GM21717 (cell line): ENCODE results near the gene SEPTIN10.

ENCODE experiments used
- ATAC-seq: cut with Tn5 transposase; IDR thresholded peaks from one replicate; pipeline ENCODE4 v1.9.1; 2021; ENCODE audit warnings: mild to moderate bottlenecking, moderate library complexity; ENCODE audit not compliant: unreplicated experiment

Gene SEPTIN10

DNA sequence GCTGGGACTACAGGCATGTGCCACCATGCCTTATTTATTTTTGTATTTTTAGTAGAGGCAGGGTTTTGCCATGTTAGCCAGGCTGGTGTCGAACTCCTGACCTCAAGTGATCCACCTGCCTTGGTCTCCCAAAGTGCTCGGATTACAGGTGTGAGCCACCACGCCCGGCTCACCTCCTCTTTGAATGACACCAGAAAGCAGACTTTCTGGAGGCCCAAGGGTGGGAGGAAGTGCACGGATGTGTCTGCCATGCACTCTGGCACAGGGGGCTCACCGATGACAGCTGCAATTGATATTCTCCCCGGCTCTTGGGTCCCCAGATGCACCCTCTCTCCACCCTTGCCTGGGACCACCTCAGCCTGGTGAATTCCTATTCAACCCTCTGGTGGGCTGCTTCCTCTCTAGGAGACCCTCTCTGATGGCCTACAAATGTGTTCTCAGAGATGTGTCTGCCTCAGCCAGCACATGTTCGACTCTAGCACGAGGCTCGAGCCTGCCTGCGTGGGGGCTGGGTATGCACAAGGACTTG is 87.3 kb downstream of the SEPTIN10 start:
- no peak for ATAC-seq

DNA sequence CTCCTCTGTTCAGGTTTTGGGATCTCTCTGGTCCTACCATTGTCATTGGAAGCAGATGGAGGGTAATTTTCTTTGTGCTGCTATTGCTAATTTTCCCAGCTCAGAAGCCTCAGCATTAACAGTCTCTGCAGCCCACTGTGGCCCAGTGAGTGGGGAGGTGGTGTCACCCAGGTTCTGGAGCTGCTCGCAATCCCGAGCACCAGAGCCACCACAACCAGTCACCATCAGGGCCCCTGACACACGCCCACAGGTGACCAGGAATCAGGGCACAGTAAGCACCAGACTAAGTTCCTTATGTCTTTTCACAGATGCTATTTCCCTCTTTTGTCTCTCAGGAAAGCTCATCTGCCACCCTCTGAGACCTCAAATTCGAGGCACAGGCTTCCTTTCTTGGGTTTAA is 87.9 kb downstream of the SEPTIN10 start:
- no peak for ATAC-seq

DNA sequence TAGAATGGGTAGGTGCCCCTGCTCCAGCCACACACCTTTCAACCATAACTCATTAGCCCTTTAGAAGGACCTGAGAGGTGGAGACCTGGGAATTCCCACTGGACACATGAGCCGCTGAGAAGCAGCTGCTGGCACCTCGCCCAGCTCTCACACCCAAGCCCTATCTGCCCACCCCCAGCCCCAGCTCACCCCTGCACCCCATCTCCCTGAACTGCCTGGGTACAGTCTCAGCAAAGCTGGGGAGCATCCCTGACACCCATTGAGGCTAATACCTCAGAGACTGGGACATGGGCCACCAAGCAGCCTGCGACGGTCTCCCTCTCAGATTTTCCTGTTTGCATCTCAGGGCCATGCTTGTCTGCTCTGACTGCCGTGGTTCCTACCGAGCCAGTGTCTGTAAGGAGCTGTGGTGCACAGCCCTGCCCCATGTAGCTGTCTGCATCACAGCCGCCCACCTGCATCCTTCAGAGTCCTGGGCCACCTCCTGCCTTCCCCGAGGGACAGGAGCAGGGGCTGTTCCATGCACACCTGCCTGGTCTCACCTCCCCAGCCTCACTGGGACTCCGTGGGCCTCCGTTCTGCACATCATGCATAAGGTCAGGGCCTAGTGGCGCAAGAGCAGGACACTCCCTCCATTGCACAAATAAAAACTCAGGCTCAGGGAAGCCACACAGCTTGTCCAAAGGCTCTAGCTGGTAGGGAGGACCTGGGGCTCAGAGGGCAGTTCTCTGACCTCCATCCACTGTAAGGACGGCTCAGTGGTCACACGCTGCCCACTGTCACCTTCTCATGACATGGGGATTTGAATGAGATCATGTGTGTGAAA is 90.0 kb downstream of the SEPTIN10 start:
- ATAC-seq = no peak

DNA sequence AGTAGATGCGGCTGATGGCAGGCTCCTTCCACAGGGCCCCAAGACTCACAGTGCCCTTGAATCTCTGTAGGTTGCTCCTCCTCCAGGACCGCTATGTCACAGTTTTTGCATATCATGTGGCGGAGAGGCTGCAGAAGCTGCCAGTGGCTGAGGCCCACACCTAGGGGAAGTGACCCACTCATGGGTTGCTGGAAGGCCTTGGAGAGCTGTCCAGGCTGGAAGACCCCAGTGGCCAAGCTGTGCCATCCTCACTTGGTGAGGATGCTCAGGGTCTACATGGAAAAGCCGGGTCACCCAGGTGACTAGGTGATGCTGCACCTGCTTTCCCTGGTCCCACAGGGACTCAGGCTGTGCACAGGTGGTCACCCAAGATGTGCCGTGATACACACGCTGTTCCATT is 90.6 kb downstream of the SEPTIN10 start:
- no peak for ATAC-seq

DNA sequence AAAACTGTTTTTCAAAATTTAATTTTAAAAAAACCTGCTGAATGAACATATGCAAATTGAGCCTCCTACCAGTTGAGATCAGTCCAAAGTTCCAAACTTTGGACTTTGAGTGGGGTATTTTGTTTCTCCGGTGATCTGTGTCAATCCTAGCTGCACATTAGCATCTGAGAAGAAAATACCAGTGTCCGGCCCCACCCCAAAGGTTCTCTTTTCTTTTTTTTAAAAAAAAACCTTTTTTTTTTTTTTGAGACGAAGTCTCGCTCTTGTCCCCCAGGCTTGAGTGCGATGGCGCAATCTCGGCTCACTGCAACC is 91.7 kb downstream of the SEPTIN10 start:
- no peak for ATAC-seq

DNA sequence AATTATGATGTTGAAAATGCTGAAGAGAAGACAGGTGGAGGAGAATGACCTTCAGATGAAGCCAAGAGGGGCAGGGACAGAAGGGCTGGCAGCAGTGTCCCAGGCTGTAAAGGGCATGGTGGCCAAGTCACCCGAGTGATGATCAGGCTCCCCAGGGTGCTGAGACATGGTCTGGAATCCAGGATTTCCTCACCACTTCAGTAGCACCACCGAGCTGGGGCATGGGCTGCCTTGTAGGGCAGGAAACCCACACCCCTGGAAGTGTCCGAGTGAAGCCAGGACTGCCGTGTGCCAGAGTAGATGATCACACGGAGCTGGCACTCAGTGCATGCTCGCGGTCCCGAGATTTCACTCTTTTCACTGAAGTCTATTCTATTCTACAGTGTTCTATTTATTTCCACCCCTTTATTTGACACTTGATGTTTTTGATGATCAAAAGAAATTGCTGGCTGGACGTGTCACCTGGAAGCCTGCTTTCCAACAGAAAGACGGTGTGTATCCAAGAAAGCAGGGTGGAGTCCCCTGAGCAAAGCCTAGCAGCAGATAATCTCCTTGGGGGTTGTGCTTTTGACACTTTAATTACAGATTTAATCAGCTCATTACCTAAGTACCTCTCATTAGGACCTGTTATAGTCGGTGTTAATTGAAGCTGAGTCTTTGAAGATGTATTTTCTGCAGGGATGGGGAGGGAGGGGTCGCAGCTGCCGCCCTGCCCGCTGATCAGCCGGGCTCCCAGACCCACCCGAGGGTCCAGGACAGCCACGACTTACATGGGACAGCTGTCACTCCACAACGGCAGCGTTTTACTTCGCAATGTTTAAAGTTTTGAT is 92.3 kb downstream of the SEPTIN10 start:
- ATAC-seq = no peak

DNA sequence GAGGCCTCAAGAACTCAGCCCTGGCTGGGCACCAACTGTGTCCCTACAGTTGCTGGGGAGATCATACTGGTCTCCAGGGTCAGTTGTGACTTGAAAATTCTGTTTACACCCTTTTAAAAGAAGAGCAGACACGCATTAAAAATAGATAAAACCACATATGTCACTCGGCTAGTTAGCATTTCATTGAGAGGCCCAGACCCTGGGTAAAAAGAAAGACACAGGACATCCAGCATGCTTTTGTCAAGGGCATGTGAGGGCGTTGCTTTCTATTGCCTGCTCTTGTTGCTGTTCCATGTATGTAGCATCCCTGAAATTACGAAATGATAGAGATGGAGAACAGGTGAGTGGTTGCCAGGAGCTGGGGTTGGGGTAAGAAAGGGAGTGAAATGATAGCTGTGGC is 94.3 kb downstream of the SEPTIN10 start:
- ATAC-seq = no peak

DNA sequence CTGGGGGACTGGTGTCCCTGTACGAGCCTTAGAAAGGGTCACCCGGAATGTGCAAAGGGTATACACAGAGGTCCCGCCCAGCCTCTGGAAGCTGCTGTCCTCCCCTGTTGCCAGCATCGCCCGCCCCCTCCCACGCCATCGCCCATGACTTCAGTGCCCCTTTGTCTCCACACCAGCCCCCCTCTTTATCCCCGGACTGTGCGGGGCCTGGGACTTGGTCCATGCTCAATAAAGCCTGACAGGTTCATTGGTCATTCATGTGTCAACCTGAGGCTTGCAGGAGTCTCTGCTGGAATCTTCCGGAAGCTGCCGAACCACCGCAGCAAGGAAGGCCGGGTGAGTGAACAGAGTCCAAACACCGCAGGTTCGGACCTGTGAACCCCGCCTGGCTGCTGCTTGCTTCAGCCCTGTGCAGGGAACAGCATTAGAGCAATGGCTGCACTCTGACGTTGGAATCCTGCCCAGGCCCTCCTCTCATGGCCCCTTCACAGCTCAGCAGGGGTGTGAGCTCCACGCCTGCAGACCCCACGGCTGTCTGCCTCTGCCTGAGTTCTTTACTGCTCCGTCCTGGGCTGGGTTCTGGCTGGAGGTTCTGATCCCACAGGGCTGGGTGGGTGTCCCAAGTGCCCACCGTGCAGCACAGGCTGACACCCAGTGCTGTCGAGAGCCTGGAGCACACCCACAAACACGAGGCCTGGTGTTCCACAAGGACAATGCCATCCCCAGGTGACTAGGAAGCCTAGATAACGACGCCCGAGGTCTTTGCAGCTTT is 96.5 kb downstream of the SEPTIN10 start:
- ATAC-seq = no peak

DNA sequence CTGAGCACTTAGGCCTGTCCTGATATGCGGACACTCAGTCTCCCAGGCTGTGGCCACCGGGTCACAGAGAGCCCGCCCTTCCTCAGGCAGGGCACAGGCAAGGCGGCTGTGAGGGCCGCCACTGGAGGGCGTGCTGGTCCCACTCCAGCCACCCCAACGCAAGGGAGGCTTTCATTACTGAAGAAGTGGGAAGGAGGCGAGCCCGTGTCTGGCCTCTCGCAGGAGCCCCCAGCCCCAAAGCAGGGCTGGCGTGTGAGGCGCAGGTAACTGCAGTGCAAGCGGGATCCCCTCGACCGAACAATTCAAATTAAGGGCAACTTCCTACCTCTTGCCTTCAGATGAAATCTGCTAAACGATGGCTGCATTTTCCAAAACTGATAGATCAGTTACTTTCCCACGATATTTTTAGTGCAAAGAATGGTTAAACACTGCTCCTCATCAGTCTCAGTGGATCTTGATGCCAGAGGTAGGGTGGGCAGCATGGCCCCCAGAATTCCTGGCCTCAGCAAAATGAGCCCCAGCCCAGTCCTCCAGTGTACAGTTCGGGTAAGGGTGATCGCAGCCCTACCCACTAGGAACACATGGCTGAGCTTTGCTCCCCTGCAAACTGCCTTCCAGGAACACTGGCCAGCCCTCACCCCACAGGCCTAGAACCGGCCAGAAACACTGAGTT is 97.2 kb downstream of the SEPTIN10 start:
- no peak for ATAC-seq

DNA sequence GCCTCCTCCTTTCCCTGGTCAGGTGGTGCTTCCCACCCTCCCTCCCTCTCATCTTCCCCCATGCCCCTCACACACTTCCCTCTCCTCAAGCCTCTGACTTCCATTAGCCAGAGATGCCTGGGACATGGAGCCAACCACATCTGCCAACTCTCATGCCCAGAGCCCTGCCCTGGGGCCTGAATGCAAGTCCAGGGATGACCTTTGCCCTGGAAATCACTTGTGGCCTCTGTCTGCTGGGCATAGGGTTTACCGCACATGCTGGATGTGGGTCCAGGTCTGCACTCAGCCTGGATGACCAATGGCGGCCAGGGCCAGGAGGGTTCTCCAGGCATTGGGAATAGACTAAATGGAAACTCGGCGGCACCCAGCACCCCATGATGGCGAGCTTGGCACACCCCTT is 98.9 kb downstream of the SEPTIN10 start:
- ATAC-seq = no peak

DNA sequence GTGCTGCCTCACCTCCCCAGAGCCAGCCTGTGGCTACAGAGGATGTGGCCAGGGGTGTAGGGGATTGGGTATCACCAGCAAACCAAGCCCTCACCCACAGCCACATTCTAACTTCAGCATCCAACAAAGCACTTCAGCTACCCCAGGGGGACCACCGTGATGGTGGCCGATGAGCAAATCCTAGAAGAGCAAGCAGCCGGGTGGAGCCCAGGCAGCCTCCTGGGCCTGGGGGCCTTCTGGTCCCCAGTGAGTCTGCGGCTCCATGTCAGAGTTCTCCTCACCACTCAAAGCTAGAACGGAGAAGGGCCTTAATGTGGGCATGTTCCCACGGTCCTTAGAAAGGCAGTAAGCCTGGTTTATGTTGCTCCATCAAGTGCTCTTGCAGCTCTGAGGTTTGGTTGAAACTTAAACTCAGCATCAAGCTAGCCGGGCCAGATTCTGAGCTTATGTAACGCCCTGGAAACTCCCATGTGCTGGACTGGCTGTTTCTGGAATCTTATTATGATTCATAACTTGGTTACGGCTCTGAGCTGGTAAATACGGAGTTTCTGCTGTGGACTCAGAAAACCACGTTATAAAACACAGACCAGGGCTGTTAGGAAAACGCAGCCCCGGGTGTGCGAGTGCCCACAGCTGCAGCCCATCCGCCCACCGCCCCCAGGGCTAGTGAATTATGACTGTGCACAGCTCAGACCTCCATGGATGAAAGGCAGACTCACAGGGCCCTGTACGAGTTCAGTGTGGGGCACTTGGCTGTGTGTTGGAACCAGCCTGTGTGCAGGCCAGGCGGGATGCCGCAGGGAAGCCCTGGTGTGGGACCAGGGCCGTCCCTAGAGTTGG is 99.8 kb downstream of the SEPTIN10 start:
- ATAC-seq = peak; percentile 70

DNA sequence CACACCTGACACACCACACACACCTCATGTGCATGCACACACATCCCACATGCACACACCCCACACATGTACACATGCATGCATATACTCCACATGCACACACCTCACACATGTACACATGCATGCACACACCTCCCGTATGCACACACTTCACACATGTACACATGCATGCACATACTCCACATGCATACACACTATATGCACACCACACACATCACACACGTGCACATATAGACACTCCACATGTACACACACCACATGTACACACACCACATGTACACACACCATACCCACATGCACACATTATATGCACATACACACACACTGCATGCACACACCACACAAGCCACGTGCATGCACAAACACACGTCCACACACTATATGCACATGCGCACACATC is 100.5 kb downstream of the SEPTIN10 start:
- ATAC-seq = no peak

DNA sequence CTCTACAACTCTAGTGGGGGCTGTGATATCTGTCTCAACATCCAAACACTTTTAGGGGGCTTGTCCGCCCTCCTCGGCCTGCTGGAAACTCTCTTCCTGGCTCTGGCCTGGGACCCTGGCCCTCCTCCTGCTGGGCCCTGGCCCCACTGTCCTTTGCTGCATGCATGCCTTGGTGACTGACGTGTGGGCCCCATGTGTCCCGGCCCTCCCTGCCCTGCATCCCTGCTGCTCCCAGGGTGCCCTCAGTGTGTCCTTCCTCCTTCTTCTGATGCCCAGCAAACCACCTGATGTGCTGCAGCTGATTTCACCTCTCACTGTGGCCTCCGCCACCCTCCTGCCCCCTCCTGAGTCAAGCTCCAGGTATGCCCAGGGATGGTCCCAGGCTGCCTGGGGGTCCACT is 101.7 kb downstream of the SEPTIN10 start:
- no peak for ATAC-seq

DNA sequence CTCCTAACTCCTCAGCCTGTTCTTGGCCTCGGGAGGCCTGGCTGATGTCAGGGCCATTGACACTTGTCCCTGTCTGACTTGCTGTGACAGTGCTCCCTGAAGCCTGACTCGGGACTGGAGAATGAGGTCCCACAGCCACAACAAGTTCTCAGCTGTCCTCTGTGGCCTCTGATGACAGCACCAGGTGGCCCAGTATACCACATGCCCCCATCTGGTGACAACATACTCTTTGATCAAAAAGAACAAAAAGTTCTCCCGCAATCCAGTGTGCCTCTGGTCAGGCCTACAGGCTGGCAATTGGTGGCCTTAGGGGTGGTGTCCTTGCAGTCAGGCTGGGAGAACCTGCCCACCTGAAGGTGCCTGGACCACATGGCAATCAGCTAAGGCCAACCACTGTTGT is 102.6 kb downstream of the SEPTIN10 start:
- no peak for ATAC-seq

DNA sequence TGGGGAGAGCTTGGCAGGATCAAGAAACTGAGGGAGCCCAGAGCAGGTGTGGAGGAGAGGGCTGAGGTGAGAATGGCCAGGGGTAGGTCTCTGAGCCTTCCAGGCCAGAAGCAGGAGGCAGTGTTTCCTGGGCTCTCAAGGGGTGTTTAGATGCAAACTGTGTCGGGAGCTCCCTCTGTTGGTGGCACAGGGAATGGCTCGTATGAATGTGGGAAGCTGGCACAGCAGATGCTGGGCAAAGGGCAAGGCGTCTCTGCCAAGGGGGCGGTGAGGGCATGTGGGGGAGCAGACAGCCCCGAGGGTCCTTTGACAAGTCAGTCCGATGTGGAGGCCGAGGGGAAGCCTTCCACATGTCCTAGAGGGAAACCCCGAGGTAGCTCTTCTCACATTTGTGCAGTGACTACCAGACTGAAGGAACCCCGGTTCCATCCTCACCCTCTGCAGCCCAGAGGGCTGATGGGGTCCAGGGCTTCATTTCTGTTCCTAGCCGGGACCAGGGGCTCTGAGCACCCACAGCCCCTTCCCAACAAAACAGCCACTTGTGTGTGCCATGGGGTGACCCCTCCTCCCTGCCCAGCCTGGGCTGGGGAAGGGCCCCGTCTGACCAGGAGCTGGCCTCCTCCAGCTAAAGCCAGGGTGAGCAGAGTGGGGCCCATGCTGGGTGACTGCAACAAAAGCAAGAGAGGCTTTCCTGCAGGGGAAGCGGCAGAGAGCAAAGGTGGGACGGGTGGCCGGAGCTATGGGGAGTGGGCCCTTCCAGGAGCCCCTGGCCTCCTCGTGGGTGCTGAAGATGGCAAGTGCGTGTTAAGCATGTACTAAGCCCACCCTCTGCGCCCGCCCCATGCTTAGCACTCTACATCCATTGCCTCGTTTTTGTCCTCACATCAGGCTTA is 103.4 kb downstream of the SEPTIN10 start:
- no peak for ATAC-seq

DNA sequence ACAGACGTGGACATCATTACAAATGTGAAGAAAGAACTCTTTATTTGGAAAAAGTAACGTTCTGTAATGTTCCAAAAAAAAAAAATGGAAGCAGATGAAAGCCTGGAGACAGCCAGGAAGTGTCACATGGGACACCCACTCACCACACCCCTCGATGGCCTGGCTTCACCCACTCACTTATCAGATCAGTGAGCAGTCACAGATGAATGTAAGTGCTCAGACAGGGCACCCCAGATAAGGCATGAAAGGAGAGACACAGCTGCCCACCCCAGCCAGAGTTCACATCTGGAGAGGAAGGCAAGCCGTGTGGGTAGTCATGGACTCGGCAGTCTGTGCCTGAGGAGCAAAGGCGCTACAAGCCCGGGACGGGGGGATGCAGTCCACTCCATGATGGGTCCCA is 105.2 kb downstream of the SEPTIN10 start:
- ATAC-seq = no peak

DNA sequence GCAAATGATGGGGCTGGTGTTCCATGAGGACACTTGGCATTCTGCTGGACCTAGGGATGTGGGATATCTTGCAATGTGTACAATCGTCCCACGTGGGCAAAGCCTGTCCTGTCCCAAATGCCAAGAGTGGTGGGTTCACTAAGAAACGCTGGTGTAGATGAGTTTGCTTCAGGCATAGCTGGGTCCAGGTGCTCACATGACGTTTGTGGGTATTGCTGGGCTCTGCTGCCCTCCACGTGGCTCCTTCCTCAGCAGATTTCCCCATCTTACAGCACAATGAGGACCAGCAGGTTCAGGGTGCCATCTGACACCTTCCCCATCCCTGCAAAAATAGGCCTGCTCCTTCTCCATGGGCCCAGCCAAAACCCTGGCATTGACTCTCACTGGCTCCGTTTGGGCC is 105.9 kb downstream of the SEPTIN10 start:
- ATAC-seq = no peak

DNA sequence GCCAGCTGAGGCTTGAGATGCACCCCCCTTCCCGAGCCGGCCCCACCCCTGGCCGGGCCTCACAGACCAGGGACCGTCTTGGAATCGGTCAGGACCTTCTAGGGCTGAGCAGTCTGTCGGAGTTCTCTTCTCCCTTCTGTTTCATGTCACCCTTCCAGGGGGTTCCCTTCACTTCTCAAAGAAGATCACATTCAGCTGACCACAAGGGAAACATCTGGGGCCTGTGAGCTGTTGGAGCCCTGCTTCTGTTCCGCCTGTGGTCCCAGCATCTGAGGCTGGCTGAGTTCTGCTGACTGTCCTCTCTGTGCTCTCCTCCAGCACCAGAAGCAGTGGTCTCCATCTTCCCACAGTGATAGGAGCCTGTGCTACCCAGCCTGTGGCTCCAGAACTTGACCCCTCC is 106.5 kb downstream of the SEPTIN10 start:
- no peak for ATAC-seq

DNA sequence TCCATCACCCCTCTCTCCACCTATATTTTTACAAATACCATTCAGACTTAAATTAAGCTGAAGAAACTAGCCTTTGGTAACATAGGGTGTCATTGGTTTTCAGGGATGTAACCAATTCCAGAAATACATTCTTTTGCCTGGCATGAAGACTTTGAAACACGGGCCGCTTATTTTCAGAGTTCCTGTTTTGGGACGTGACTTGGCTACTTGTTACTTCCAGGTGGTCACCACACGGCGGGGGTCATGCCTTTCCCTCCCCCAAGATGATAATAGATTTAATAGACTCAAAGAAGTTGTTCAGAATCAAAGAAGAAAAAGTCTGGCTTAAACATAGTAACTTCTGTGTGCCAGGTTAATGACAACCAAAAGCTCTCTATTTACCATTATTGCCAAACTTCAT is 110.6 kb downstream of the SEPTIN10 start:
- ATAC-seq = no peak
